Neuronal stem cell (in vitro differentiated cells): ENCODE data around the gene MT1A.

Source experiments
- DNase-seq: peaks from one replicate; pipeline ENCODE4 v3.0.0-alpha.2; 2013; ENCODE audit warnings: low spot score
- H2AFZ ChIP-seq: one replicate; pipeline ENCODE4 v1.6.1; 2013; ENCODE audit warnings: mild to moderate bottlenecking, low read length, inconsistent platforms
- H2AK5ac ChIP-seq: 2 replicates; pipeline ENCODE4 v1.6.1; 2013; ENCODE audit warnings: low read depth, mild to moderate bottlenecking, inconsistent platforms, low read length, moderate library complexity, mixed read lengths
- H2BK120ac ChIP-seq: 2 replicates; pipeline ENCODE4 v1.6.1; 2013; ENCODE audit warnings: low read depth, mild to moderate bottlenecking, inconsistent platforms, low read length, moderate library complexity, mixed read lengths
- H2BK12ac ChIP-seq: one replicate; pipeline ENCODE4 v1.6.1; 2013; ENCODE audit warnings: low read length, inconsistent platforms
- H2BK15ac ChIP-seq: 2 replicates; pipeline ENCODE4 v1.6.1; 2013; ENCODE audit warnings: mild to moderate bottlenecking, low read length, inconsistent platforms, mixed read lengths
- H2BK5ac ChIP-seq: one replicate; pipeline ENCODE4 v1.6.1; 2013; ENCODE audit warnings: inconsistent platforms, mild to moderate bottlenecking, low read length, moderate library complexity
- H3K14ac ChIP-seq: one replicate; pipeline ENCODE4 v1.6.1; 2013; ENCODE audit warnings: low read length, inconsistent platforms
- H3K18ac ChIP-seq: 2 replicates; pipeline ENCODE4 v1.6.1; 2013; ENCODE audit warnings: low read length, inconsistent platforms
- H3K23ac ChIP-seq: 2 replicates; pipeline ENCODE4 v1.6.1; 2013; ENCODE audit warnings: low read depth, mild to moderate bottlenecking, mixed read lengths, low read length, inconsistent platforms; ENCODE audit not compliant: poor library complexity
- H3K27ac ChIP-seq: replicated peaks from 3 replicates; pipeline ENCODE4 v1.5.1; 2013; ENCODE audit warnings: low read length, inconsistent platforms
- H3K27me3 ChIP-seq, 3 experiments: 2 replicates each; pipeline ENCODE4 v1.6.1; 2013; ENCODE audit warnings: low read length in 3 of 3, mild to moderate bottlenecking in 2 of 3, inconsistent platforms in 1 of 3, low read depth in 1 of 3, mixed read lengths in 1 of 3, moderate library complexity in 1 of 3; ENCODE audit not compliant: control insufficient read depth in 3 of 3, insufficient read depth in 3 of 3
- H3K36me3 ChIP-seq, 2 donors: replicated peaks in 1 of 2; 2 replicates each; pipeline ENCODE4 v1.6.1; 2013; ENCODE audit warnings: low read length in 2 of 2; ENCODE audit not compliant: control insufficient read depth in 2 of 2, insufficient read depth in 2 of 2
- H3K4ac ChIP-seq: 2 replicates; pipeline ENCODE4 v1.6.1; 2013; ENCODE audit warnings: inconsistent platforms, mild to moderate bottlenecking, low read length, moderate library complexity
- H3K4me1 ChIP-seq, 2 donors: 1 replicate in 1 of 2; 2 replicates in 1 of 2; pipeline ENCODE4 v1.6.1; 2013; ENCODE audit warnings: low read length in 2 of 2, low read depth in 1 of 2; ENCODE audit not compliant: control insufficient read depth in 2 of 2, insufficient read depth in 1 of 2
- H3K4me2 ChIP-seq: one replicate; pipeline ENCODE4 v1.6.1; 2013; ENCODE audit warnings: mild to moderate bottlenecking, low read length, inconsistent platforms; ENCODE audit not compliant: insufficient read depth, poor library complexity, severe bottlenecking
- H3K4me3 ChIP-seq, 2 donors: 2 replicates each; pipeline ENCODE4 v1.5.1; 2013; ENCODE audit warnings: low read length in 2 of 2, mild to moderate bottlenecking in 2 of 2, inconsistent platforms in 1 of 2, moderate library complexity in 1 of 2
- H3K79me1 ChIP-seq: one replicate; pipeline ENCODE4 v1.6.1; 2013; ENCODE audit warnings: low read depth, mild to moderate bottlenecking, inconsistent platforms, low read length, moderate library complexity
- H3K9ac ChIP-seq: one replicate; pipeline ENCODE4 v1.6.1; 2013; ENCODE audit warnings: mild to moderate bottlenecking, low read depth, low read length, inconsistent platforms; ENCODE audit not compliant: poor library complexity
- H3K9me3 ChIP-seq, 2 donors: replicated peaks in 1 of 2; 2 replicates each; pipeline versions ENCODE3 to v1.6.1; 2013; ENCODE audit warnings: low read length in 2 of 2, mild to moderate bottlenecking in 2 of 2, inconsistent platforms in 1 of 2, low read depth in 1 of 2, mixed read lengths in 1 of 2, moderate library complexity in 1 of 2; ENCODE audit not compliant: control insufficient read depth in 2 of 2, insufficient read depth in 1 of 2
- H4K8ac ChIP-seq: one replicate; pipeline ENCODE4 v1.6.1; 2013; ENCODE audit warnings: low read depth, mild to moderate bottlenecking, inconsistent platforms, low read length, moderate library complexity
- H4K91ac ChIP-seq: one replicate; pipeline ENCODE4 v1.6.1; 2013; ENCODE audit warnings: low read length, low read depth, mild to moderate bottlenecking, inconsistent platforms; ENCODE audit not compliant: poor library complexity
- WGBS, 2 donors: extraction: QIAGEN DNeasy Blood & Tissue Kit; methylation state at CpG; one replicate each; pipeline ENCODE4 v1.1.7; 2013; ENCODE audit warnings: missing lambda C conversion rate in 2 of 2, mixed read lengths in 1 of 2; ENCODE audit not compliant: insufficient read length in 2 of 2, insufficient replicate concordance in 1 of 2; ENCODE audit errors: extremely low coverage in 2 of 2; 5-methylcytosine and 5-hydroxymethylcytosine counted together

Gene MT1A

GRCh38 chr16:56608043-56608875 is 30.2 kb upstream of the MT1A start, which contains the start of gene MT2A:
Gene MT2A, plus strand, starts transcription at chr16:56608584. Its CDS starts 72 bp downstream, at chr16:56608656.
- Histone ChIP-seq H3K79me1 (no peaks in the 10 kb centered on the region), H2AFZ (peak within 1 kb of the TSS; percentile 81), H3K23ac (peak within 1 kb of the TSS; percentile 66), H3K36me3 (no peaks in the 10 kb centered on the region), H3K9ac (peak within 1 kb of the TSS; percentile 64), H3K4me2 (peak within 1 kb of the TSS; percentile 74), H3K4me1 (peaks cover 16 to 22% of the 10 kb centered on the region in 2 donors), H2BK12ac (peak within 1 kb of the TSS; percentile 69), H3K18ac (peak within 1 kb of the TSS; percentile 92), H3K14ac (no peak within 1 kb of the TSS), H3K27ac (no peak within 1 kb of the TSS), H4K91ac (no peak within 1 kb of the TSS), H3K4me3 (peak within 1 kb of the TSS; percentile 48 to 75), H4K8ac (no peak within 1 kb of the TSS), H2BK5ac (no peak within 1 kb of the TSS), H3K9me3 (no peaks in the 10 kb centered on the region), H3K27me3 (peaks cover 6 to 39% (median 25%) of the 10 kb centered on the region in 3 experiments), H2BK15ac (no peak within 1 kb of the TSS), H2BK120ac (no peak within 1 kb of the TSS), H2AK5ac (no peak within 1 kb of the TSS), H3K4ac (no peak within 1 kb of the TSS)
- DNase-seq = peak; percentile 78
- WGBS, 2 donors = no CpG with 5 or more reads among the region's 62 CpGs

DNA sequence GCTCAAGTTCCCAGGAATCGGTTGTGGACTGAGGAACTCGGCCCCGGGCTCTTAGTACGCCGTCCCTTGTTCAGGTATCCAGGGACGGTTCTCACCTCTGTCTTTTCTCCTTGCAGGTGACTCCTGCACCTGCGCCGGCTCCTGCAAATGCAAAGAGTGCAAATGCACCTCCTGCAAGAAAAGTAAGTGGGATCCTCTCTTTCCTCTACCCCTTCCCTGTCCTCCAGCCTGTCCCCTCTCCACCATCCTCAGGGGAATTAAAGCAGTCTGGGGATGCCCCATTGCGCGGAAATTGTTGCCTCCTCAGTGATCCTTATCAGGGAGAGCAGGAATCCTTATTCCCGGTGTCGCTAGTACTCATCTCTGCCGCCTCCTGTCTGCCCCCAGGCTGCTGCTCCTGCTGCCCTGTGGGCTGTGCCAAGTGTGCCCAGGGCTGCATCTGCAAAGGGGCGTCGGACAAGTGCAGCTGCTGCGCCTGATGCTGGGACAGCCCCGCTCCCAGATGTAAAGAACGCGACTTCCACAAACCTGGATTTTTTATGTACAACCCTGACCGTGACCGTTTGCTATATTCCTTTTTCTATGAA is 29.5 kb upstream of the MT1A start:
- Histone ChIP-seq H3K27me3 (peaks cover 6 to 39% (median 31%) of the 10 kb centered on the region in 3 experiments), H2BK120ac (no peak overlapping the region), H3K4me2 (peak overlapping the region; percentile 74), H2BK5ac (no peak overlapping the region), H3K27ac (no peak overlapping the region), H2BK15ac (no peak overlapping the region), H3K9ac (no peak overlapping the region), H3K14ac (no peak overlapping the region), H3K23ac (no peak overlapping the region), H3K18ac (no peak overlapping the region), H4K8ac (no peak overlapping the region), H3K79me1 (no peaks in the 10 kb centered on the region), H2AK5ac (no peak overlapping the region), H2AFZ (peak overlapping the region; percentile 81), H3K9me3 (no peaks in the 10 kb centered on the region), H2BK12ac (no peak overlapping the region), H3K4me1 (peaks cover 16 to 22% of the 10 kb centered on the region in 2 donors), H3K36me3 (no peaks in the 10 kb centered on the region), H4K91ac (no peak overlapping the region), H3K4ac (no peak overlapping the region), H3K4me3 (peak overlapping the region in 1 of 2 donors; percentile 48)
- WGBS, 2 donors = no CpG with 5 or more reads among the region's 21 CpGs
- no peak for DNase-seq

- H3K23ac ChIP-seq = no peak overlapping the region
- H3K9ac ChIP-seq = no peak overlapping the region
- H2AK5ac ChIP-seq = no peak overlapping the region
- peaks cover 16 to 22% of the 10 kb centered on the region in 2 donors for H3K4me1 ChIP-seq
- H2BK15ac ChIP-seq = no peak overlapping the region
- no peak overlapping the region for H2BK120ac ChIP-seq
- H3K9me3 ChIP-seq = no peaks in the 10 kb centered on the region
- no peak overlapping the region for H4K8ac ChIP-seq
- H3K4me3 ChIP-seq = peak overlapping the region in 1 of 2 donors; percentile 48
- H3K4ac ChIP-seq = no peak overlapping the region
- no CpG with 5 or more reads among the region's 6 CpGs for WGBS, 2 donors
- H3K36me3 ChIP-seq = no peaks in the 10 kb centered on the region
- no peak for DNase-seq
- H2BK5ac ChIP-seq = no peak overlapping the region
- H3K4me2 ChIP-seq = no peak overlapping the region
- no peak overlapping the region for H3K18ac ChIP-seq
- peak overlapping the region; percentile 81 for H2AFZ ChIP-seq
- no peak overlapping the region for H3K14ac ChIP-seq
- H3K27me3 ChIP-seq = peaks cover 6 to 39% (median 31%) of the 10 kb centered on the region in 3 experiments
- H2BK12ac ChIP-seq = no peak overlapping the region
- no peak overlapping the region for H4K91ac ChIP-seq
- H3K79me1 ChIP-seq = no peaks in the 10 kb centered on the region
- no peak overlapping the region for H3K27ac ChIP-seq
Observed at GRCh38 chr16:56609463-56609921, 29.0 kb upstream of the MT1A start.

DNA sequence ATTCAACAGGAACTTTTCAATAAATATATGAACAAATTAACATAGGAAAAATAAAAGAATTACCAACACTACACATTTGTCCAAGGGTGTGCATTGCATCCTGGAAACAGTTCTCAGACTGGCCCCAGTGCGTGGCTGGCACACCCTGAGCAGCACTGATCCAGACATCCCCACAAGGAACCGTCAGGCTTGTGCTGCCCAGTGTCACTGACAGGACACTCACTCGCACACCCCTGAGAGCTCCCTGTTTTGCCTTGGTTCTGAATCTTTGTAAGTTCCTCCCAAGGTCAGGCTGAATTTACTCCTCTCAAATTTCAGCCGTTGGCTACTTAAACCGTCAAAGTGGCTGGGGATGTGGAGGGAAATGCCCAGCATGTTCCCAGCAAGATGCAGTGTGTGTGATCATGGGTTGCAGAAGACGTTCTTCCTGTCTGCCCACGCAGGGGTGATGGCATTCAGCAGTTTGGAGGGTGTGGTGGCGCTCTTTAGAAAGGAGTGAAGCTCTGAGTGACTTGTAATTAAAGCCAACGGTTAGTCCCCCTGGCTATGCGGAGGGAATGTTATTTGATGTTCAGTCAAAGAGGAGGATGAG is 28.4 kb upstream of the MT1A start:
- DNase-seq = no peak
- no CpG with 5 or more reads among the region's 10 CpGs for WGBS, 2 donors
- no peak overlapping the region for H2AK5ac ChIP-seq
- peak overlapping the region; percentile 18 for H3K9ac ChIP-seq
- H3K18ac ChIP-seq = peak overlapping the region; percentile 69
- peaks cover 6 to 44% (median 36%) of the 10 kb centered on the region in 3 experiments for H3K27me3 ChIP-seq
- H4K91ac ChIP-seq = no peak overlapping the region
- no peak overlapping the region for H3K4ac ChIP-seq
- no peak overlapping the region for H2BK5ac ChIP-seq
- H4K8ac ChIP-seq = no peak overlapping the region
- H3K23ac ChIP-seq = peak overlapping the region; percentile 43
- H3K14ac ChIP-seq = peak overlapping the region; percentile 50
- H3K4me3 ChIP-seq = no peak overlapping the region
- no peak overlapping the region for H2BK15ac ChIP-seq
- no peaks in the 10 kb centered on the region for H3K79me1 ChIP-seq
- H3K4me1 ChIP-seq = peaks cover 16 to 22% of the 10 kb centered on the region in 2 donors
- no peak overlapping the region for H2BK120ac ChIP-seq
- H2AFZ ChIP-seq = peak overlapping the region; percentile 81
- H2BK12ac ChIP-seq = no peak overlapping the region
- no peak overlapping the region for H3K4me2 ChIP-seq
- H3K27ac ChIP-seq = no peak overlapping the region
- no peaks in the 10 kb centered on the region for H3K9me3 ChIP-seq
- H3K36me3 ChIP-seq = no peaks in the 10 kb centered on the region
